Activated naive CD8-positive, alpha-beta T cell treated with anti-CD3 and anti-CD28 coated beads, Interleukin-2, amount 50 U/mL, for 24 hours (primary cell): ENCODE results near the gene ADAMTS18.

Source experiments
- ATAC-seq: fragments of 150-1000 bp; cut with Tn5 transposase; one replicate; pipeline ENCODE4 v1.10.0; 2021
- DNase-seq: peaks from one replicate; pipeline ENCODE4 v3.0.0; 2021
- H3K27ac Mint-ChIP-seq: one replicate; pipeline ENCODE4 v1.8.0; 2021; ENCODE audit warnings: mild to moderate bottlenecking, mixed read lengths
- H3K27me3 Mint-ChIP-seq: one replicate; pipeline ENCODE4 v1.8.0; 2021; ENCODE audit warnings: mixed read lengths
- H3K36me3 Mint-ChIP-seq: one replicate; pipeline ENCODE4 v1.8.0; 2021; ENCODE audit warnings: low read depth, mixed read lengths
- H3K4me1 Mint-ChIP-seq: one replicate; pipeline ENCODE4 v1.8.0; 2021; ENCODE audit warnings: mixed read lengths
- H3K4me3 Mint-ChIP-seq: one replicate; pipeline ENCODE4 v1.8.0; 2021; ENCODE audit warnings: mild to moderate bottlenecking, moderate library complexity, mixed read lengths
- H3K9me3 Mint-ChIP-seq: one replicate; pipeline ENCODE4 v1.8.0; 2021; ENCODE audit warnings: mixed read lengths

The ADAMTS18 gene

DNA sequence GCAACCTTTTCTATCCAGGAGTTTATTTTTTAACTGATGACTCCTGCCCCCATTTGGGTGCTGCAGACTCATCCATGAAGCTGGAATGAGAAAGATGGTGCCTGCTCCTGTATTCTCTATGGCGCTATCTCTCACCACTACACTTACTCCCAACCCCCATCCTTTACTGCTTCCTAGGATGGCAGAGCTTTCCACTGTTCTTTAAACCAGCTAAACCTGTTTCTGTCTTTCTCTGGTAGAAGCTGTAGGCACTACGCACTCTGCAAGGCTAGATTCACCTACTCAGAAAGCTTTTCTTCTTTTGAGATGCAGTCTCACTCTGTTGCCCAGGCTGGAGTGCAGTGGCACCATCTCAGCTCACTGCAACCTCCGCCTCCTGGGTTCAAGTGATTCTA lies 47.0 kb downstream of the ADAMTS18 start:
- Mint-ChIP-seq H3K4me1 (no peaks in the 10 kb centered on the region), H3K9me3 (no peaks in the 10 kb centered on the region), H3K4me3 (no peak overlapping the region), H3K36me3 (no peaks in the 10 kb centered on the region), H3K27me3 (peaks cover 10% of the 10 kb centered on the region), H3K27ac (no peak overlapping the region)
- ATAC-seq, result no peak
- no peak for DNase-seq

DNA sequence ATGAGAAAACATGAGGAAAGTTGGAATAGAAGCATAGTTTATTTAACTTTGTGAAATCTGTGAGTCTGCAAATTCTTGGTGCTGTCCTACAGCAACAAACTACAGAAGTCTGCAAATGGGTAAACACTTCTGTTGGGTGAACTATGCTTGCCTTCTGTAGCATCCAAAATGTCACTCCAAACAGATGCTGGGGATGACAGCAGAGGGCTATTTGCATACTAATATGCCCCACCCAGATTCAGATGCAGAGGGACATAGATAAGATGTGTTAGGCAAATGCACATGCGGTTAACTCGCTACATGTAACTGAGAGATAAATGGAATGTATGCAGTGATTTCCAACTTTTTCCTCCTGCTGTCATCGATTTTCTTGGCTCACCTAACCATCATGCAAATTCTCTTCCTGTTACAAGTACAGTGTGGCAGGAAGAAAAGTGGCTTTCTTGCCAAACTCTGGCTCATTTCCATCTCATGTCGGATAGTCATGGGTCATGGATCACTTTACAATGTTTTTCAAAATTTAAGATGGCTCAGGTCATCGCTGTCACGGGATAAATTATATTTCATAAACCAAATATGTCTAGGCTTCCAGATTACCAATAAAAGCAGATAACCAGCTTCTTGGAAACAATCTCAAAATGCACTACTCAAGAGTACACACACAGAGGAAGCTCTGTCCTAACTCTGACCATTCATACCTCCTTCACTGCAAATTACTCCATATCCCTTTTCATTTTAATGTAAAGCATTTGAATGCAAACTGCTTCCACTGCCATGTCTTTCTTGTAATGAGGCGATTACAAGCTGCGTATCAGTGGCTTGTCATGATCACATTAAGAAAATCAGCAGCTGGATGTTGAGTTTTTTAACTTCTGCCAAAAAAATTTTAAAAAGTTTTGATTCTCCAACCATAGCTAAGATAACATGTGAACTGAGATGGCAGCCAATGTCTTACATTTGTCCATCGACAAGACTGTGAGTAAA lies 47.7 kb downstream of the ADAMTS18 start:
- Mint-ChIP-seq H3K36me3 (no peaks in the 10 kb centered on the region), H3K27ac (no peak overlapping the region), H3K9me3 (no peaks in the 10 kb centered on the region), H3K4me1 (no peaks in the 10 kb centered on the region), H3K4me3 (no peak overlapping the region), H3K27me3 (peaks cover 4% of the 10 kb centered on the region)
- no peak for DNase-seq
- ATAC-seq, result no peak

DNA sequence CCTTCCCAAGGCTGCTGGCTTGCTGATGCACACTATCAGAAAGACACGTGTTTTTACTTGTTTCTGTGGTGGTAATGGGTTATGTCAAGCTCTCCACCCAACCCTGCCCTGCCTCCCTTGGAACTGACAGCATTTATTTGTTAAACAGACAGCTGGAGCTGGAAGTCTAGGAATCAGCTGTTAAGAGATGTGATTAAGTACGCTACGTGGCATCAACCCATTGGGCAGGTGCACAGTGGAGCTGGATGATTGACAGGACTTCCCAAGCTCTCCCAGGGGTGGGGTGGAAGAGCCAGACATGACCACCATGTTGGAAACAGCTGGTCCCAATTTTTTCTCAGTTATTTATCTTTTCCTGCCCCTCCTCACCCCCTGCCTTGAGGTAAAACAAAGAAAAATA lies 49.4 kb downstream of the ADAMTS18 start:
- ATAC-seq (no peak), DNase-seq (no peak)
- Mint-ChIP-seq H3K4me1 (no peaks in the 10 kb centered on the region), H3K9me3 (no peaks in the 10 kb centered on the region), H3K27me3 (no peaks in the 10 kb centered on the region), H3K4me3 (no peak overlapping the region), H3K36me3 (no peaks in the 10 kb centered on the region), H3K27ac (no peak overlapping the region)

DNA sequence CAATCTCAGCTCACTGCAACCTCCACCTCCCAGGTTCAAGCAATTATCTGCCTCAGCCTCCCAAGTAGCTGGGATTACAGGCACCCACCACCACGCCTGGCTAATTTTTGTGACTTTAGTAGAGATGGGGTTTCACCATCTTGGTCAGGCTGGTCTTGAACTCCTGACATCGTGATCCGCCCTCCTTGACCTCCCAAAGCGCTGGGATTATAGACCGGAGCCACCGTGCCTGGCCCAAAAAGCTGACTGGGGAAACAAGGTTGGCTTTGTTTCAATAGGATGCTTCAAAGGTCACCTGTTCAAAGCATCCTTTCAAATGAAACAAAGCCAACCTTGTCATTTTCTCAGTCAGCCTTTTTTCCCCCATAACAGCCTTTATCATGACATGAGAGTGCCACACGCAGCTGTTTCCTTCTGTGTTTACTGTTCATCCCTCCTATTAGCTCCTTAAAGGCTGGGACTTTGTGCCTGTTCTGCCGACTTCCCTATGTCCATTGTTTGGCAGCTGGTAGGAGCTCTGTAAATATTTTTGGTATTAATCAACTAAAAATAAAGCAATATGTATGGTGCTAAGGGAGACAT lies 51.1 kb downstream of the ADAMTS18 start:
- H3K36me3 Mint-ChIP-seq, result no peaks in the 10 kb centered on the region
- H3K27me3 Mint-ChIP-seq, result no peaks in the 10 kb centered on the region
- no peak overlapping the region for H3K27ac Mint-ChIP-seq
- no peaks in the 10 kb centered on the region for H3K9me3 Mint-ChIP-seq
- H3K4me1 Mint-ChIP-seq, result no peaks in the 10 kb centered on the region
- H3K4me3 Mint-ChIP-seq, result no peak overlapping the region
- no peak for DNase-seq
- ATAC-seq, result no peak

DNA sequence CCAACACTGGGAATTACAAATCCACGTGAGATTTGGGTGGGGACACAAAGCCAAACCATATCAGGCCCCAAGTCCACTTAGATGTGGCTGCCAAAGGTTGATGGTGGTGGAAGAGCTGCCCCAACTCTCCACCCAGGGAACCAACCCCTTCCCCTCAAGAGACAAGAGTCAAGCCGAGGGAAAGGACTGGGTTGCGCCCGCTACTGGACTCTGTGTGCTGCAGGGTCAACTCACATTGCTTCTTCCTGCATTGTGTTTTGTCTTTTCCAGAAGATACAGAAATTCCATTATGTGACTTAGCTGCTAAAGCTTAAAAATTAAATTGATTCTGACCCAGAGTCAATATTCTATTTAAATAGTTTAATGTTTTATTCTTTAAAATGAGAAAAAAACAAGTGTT lies 58.5 kb downstream of the ADAMTS18 start:
- no peaks in the 10 kb centered on the region for H3K4me1 Mint-ChIP-seq
- H3K36me3 Mint-ChIP-seq, result no peaks in the 10 kb centered on the region
- peaks cover 3% of the 10 kb centered on the region for H3K27me3 Mint-ChIP-seq
- DNase-seq, result no peak
- no peak for ATAC-seq
- H3K9me3 Mint-ChIP-seq, result no peaks in the 10 kb centered on the region
- H3K27ac Mint-ChIP-seq, result no peak overlapping the region
- H3K4me3 Mint-ChIP-seq, result no peak overlapping the region

DNA sequence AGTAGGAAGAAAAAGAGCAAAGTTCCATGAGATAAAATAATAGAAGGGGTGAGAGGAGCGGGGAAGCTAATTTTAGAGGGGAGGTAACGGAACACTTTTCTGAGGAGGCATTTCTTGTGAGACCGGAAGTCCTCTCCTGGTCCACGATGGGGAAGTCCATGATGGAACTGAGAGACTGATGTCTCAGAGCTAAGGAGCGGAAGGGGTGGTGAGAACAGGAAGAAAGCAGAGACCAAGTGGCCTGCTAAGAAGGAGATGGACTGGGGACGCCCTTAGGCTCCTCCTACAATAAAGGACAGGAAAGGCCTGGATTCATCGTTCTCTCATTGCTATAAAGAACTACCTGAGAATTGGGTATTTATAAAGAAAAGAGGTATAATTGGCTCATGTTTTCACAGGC lies 59.4 kb downstream of the ADAMTS18 start:
- Mint-ChIP-seq H3K27ac (no peak overlapping the region), H3K27me3 (peaks cover 8% of the 10 kb centered on the region), H3K4me1 (no peaks in the 10 kb centered on the region)

DNA sequence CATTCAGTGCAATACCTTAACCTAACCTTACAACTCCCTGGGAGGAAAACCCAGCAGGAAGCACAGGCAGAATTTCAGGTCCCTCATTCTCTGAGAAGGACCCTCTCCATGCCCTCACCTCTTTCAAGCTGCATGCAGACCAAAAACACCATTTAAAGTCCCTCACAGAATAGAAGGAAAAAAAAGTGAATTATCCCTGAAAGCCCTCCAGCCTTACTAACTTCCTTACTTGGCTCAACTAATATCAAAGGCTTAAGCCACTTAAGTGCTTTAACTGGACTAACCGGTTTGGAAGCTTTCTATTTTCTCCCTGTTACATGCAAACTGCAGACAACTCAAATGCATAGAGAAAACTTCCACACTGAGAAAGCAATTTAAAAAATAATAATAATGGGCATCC lies 60.5 kb downstream of the ADAMTS18 start:
- DNase-seq (no peak), ATAC-seq (no peak)
- H3K4me3 Mint-ChIP-seq, result no peak overlapping the region
- no peaks in the 10 kb centered on the region for H3K4me1 Mint-ChIP-seq
- no peak overlapping the region for H3K27ac Mint-ChIP-seq
- H3K36me3 Mint-ChIP-seq, result no peaks in the 10 kb centered on the region
- H3K27me3 Mint-ChIP-seq, result peaks cover 8% of the 10 kb centered on the region
- no peaks in the 10 kb centered on the region for H3K9me3 Mint-ChIP-seq

More for the DNA sequence above, 59.4 kb downstream of the ADAMTS18 start:
- ATAC-seq (no peak), DNase-seq (no peak)
- Mint-ChIP-seq H3K9me3 (no peaks in the 10 kb centered on the region), H3K4me3 (no peak overlapping the region), H3K36me3 (no peaks in the 10 kb centered on the region)

DNA sequence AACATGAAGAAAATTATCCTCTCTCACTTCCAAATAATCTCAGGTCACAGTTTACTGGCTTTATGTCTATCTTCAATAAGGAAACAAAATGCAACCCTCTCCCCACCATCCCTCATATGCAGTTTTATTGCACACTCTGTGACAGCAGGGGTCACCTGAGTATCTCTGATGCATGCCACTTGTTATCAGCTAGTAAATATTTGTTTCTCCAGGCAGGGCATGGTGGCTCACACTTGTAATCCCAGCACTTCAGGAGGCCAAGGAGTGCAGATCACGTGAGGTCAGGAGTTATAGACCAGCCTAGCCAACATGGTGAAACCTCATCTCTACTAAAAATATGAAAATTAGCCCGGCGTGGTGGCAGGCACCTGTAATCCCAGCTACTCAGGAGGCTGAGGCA lies 61.1 kb downstream of the ADAMTS18 start:
- DNase-seq (no peak), ATAC-seq (no peak)
- Mint-ChIP-seq H3K36me3 (no peaks in the 10 kb centered on the region), H3K27ac (no peak overlapping the region), H3K4me1 (no peaks in the 10 kb centered on the region), H3K4me3 (no peak overlapping the region), H3K27me3 (peaks cover 8% of the 10 kb centered on the region), H3K9me3 (no peaks in the 10 kb centered on the region)

DNA sequence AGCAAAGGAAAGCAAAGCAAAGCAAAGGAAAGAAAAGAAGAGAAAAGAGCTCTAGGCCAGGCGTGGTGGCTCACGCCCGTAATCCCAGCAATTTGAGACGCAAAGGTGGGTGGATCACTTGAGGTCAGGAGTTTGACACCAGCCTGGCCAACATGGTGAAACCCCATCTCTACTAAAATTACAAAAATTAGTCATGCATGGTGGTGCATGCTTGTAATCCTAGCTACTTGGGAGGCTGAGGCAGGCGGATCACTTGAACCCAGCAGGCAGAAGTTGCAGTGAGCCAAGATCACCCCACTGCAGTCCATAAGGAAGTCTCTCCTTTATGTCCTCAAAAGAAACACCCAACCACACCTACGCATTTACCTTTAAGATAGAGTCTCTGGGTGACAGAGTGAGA lies 70.1 kb downstream of the ADAMTS18 start:
- no peak overlapping the region for H3K4me3 Mint-ChIP-seq
- H3K36me3 Mint-ChIP-seq, result no peaks in the 10 kb centered on the region
- no peak overlapping the region for H3K27ac Mint-ChIP-seq
- ATAC-seq (no peak), DNase-seq (no peak)
- no peaks in the 10 kb centered on the region for H3K27me3 Mint-ChIP-seq
- no peaks in the 10 kb centered on the region for H3K4me1 Mint-ChIP-seq
- no peaks in the 10 kb centered on the region for H3K9me3 Mint-ChIP-seq

DNA sequence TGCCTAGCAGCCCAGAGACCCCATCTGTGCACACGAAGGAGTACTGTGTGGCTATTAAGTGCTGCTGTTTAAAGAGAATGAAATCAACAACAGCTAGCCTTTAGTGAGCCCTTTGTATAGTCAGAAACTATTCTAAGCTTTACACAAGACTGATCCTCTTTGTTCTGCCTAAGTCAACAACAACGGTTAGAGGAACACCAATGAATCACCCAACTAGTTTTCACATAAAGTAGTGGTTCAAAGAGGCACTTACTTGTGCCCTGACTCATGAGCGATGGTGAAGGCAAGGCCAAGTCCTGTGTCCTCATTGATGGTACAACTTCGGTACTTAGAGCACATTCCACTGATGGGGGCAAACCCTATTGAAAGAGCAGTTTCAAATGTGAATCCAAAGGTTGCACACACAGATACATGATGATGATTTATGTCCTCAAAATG lies 75.8 kb downstream of the ADAMTS18 start:
- no peak overlapping the region for H3K4me3 Mint-ChIP-seq
- DNase-seq, result no peak
- no peak for ATAC-seq
- H3K27me3 Mint-ChIP-seq, result peaks cover 13% of the 10 kb centered on the region
- no peak overlapping the region for H3K27ac Mint-ChIP-seq
- H3K36me3 Mint-ChIP-seq, result no peaks in the 10 kb centered on the region
- no peaks in the 10 kb centered on the region for H3K9me3 Mint-ChIP-seq
- no peaks in the 10 kb centered on the region for H3K4me1 Mint-ChIP-seq

DNA sequence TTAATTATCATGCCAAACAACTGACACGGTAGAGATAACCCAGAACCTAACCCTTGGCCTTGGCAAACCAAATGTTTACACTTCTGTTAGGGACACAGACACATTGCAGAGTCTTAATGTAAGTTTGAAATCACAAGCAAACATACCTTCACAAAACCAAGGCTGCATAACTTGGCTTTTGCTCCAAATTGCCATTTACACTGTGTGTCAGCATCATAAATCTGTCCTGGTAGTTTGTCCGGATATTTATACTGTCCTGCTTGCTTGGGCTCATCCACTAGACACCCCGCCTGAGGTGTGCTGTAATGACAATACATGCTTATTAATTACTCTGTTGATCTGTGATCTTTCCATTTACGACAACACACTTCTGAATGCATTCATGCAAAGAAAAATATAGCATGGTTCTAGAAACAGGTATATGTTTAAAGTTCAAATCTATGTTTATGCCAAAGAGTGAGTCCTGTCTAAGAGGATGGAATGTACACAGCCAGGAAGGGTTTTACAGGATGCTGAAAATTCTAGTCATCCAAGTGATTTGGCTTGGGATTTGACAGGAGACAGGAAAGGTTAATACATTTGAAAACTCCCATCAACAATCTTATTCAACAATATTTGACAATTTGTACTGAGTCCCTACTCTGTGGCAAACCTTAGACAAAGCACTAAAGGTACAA lies 81.1 kb downstream of the ADAMTS18 start:
- DNase-seq, result no peak
- no peaks in the 10 kb centered on the region for H3K36me3 Mint-ChIP-seq
- H3K27ac Mint-ChIP-seq, result no peak overlapping the region
- peaks cover 17% of the 10 kb centered on the region for H3K27me3 Mint-ChIP-seq
- no peaks in the 10 kb centered on the region for H3K4me1 Mint-ChIP-seq
- ATAC-seq, result no peak
- H3K9me3 Mint-ChIP-seq, result no peaks in the 10 kb centered on the region
- H3K4me3 Mint-ChIP-seq, result no peak overlapping the region

DNA sequence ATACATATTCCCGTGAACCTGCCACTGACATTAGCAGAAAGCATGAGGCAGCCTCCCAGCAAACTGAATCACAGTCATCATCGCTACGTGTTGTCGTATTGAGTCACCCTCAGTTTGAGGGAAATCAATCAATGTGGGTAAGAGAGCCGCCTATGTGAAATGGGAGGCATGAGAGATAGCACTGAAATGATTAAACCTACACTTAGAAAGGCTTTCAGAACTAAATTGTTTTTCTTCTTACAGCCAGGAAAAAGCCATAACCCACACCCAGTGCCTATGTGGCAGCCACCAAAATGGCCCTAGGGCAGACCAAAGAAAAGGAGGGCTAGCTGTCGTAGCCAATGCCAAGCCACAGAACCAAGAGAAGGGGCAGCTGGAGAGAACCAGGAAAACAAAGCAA lies 90.5 kb downstream of the ADAMTS18 start:
- H3K27me3 Mint-ChIP-seq, result peaks cover 8% of the 10 kb centered on the region
- peaks cover 3% of the 10 kb centered on the region for H3K9me3 Mint-ChIP-seq
- no peak overlapping the region for H3K27ac Mint-ChIP-seq
- no peak overlapping the region for H3K4me3 Mint-ChIP-seq
- H3K4me1 Mint-ChIP-seq, result no peaks in the 10 kb centered on the region
- no peak for ATAC-seq
- H3K36me3 Mint-ChIP-seq, result no peaks in the 10 kb centered on the region
- no peak for DNase-seq

DNA sequence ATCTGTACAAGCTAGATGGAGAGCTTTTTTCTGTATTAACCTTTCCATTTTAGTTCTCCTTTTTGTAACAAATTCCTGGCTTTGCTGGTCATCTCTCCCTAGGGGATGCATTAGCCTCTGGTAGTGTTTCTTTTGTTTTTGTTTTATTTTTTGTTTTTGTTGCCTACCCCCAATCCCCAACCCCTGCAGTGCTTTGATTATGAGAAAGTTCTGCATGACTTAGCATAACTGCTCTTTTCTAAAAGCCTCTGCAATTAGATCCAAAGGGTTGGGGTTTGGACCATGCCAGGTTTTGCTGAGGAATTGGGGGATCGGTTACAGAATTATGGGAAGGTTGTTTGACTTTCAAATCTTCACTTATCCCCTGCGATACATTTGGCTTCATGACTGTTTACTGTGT lies 98.2 kb downstream of the ADAMTS18 start:
- H3K36me3 Mint-ChIP-seq, result no peaks in the 10 kb centered on the region
- no peak overlapping the region for H3K4me3 Mint-ChIP-seq
- no peak for ATAC-seq
- peaks cover 4% of the 10 kb centered on the region for H3K27me3 Mint-ChIP-seq
- H3K4me1 Mint-ChIP-seq, result no peaks in the 10 kb centered on the region
- DNase-seq, result no peak
- H3K9me3 Mint-ChIP-seq, result no peaks in the 10 kb centered on the region
- no peak overlapping the region for H3K27ac Mint-ChIP-seq

DNA sequence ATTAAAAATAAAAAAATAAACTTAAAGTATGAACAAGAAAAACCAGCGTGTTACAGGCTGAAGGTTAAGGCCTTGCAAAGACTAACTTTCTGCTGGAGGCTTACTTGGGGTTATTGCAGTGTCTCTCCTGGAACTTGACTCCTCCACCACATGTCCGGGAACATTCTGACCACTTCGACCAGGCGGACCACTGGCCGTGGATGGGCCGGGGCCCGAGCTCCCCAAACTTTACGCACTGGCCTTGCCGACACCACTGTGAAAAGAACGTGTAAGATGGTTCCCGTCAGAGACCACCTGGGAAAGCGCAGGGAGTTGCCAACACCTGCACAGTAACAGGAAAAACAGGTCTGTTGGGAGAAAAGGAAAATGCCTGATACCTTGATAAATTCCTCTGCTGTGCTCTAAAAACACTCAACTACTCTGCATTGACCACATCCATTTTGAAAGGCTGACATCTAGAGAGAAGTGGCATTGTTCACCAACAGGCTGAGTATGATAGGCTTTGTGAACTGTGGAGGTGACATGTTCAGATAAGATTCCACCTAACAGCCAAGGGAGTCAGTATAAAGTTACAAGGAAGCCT lies 99.1 kb downstream of the ADAMTS18 start:
- no peak for DNase-seq
- H3K4me1 Mint-ChIP-seq, result no peaks in the 10 kb centered on the region
- H3K9me3 Mint-ChIP-seq, result no peaks in the 10 kb centered on the region
- no peaks in the 10 kb centered on the region for H3K36me3 Mint-ChIP-seq
- no peak overlapping the region for H3K27ac Mint-ChIP-seq
- H3K4me3 Mint-ChIP-seq, result no peak overlapping the region
- ATAC-seq, result no peak
- H3K27me3 Mint-ChIP-seq, result peaks cover 4% of the 10 kb centered on the region

DNA sequence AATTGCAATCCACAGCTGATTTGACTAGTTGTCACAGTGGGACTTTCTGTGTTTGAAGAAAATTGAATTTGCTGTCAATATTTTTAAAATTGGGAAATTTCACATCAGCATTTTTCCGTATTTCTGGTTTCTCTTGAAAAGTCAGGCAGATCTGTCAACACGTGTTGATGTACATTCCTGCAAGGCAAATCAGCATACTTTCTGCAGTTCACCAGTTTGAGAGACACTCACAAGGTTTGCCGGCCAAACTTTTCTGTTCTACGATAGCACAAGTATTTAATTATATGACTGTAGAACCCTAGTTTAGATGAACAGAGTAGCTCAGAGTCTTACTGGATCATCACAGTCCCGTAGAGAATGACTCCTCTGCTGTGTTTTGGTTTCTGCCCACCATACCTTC lies 102.0 kb downstream of the ADAMTS18 start:
- ATAC-seq, result no peak
- no peak overlapping the region for H3K4me3 Mint-ChIP-seq

More for the DNA sequence above, 102.0 kb downstream of the ADAMTS18 start:
- H3K9me3 Mint-ChIP-seq, result no peaks in the 10 kb centered on the region
- no peaks in the 10 kb centered on the region for H3K4me1 Mint-ChIP-seq
- no peak for DNase-seq
- no peaks in the 10 kb centered on the region for H3K36me3 Mint-ChIP-seq
- H3K27ac Mint-ChIP-seq, result no peak overlapping the region
- peaks cover 6% of the 10 kb centered on the region for H3K27me3 Mint-ChIP-seq
